ENCODE measurements around the gene NANOGP8.
"Not testable (repeated sequence)": the region's sequence is repeated elsewhere in the genome, so short reads cannot be mapped to it uniquely, and the experiment has no call there.

NANOGP8 gene

GRCh38 chr15:35085176-35085919, at the start of gene NANOGP8:
NANOGP8 (minus strand) TSS chr15:35085295; CDS start chr15:35085110, 185 bp downstream.
- DNase-seq (ENCODE audit: low read depth in 2 of 2): not testable (repeated sequence)

GRCh38 chr15:35134299-35134698, 49.2 kb upstream of the NANOGP8 start:
- DNase-seq (ENCODE audit: low read depth in 2 of 2): no peak

DNA sequence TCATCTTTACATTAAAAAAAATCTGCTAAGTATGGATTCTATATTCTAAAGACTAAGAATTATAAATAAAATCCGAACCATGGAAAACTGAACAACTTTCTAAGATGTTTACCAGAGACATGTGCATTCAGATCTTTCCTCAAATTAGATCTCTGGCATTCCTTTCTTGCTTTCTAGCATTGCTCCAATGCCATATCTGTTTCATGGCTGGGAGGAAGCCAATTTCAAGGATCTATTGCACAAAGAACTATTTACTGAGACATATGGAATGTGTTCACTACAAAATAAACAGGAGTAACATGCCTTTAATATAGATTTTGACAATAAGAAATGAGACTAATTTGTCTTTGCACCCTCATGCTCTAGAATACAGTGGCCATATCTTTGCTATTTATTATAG, 45.1 kb upstream of the NANOGP8 start:
- DNase-seq (ENCODE audit: low read depth in 2 of 2): no peak

DNA sequence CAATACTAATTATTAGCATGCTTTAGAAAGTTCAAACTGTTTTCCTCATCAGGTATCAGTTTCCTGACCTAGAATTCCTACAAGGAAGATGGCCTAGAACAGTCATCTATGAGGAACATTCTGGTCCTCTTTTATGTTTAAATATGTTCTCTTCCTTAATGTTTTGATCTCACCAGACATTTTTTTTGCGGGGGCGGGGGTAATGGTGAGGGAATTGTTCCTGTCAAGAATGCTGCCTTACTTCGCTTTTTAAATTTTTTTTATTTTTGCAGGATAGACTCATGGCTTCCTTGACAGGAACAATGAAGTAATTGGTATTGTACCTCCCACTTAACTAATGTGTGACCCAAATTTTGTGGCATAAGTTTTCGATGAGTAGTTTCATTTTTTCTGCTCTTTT, 44.3 kb upstream of the NANOGP8 start:
- DNase-seq (ENCODE audit: low read depth in 2 of 2): no peak

- DNase-seq (ENCODE audit: low read depth in 2 of 2): no peak
Measured at GRCh38 chr15:35127717-35128116, 42.6 kb upstream of the NANOGP8 start.

- no peak for DNase-seq (ENCODE audit: low read depth in 2 of 2)
Measured at GRCh38 chr15:35126236-35126635, 41.1 kb upstream of the NANOGP8 start.

DNA sequence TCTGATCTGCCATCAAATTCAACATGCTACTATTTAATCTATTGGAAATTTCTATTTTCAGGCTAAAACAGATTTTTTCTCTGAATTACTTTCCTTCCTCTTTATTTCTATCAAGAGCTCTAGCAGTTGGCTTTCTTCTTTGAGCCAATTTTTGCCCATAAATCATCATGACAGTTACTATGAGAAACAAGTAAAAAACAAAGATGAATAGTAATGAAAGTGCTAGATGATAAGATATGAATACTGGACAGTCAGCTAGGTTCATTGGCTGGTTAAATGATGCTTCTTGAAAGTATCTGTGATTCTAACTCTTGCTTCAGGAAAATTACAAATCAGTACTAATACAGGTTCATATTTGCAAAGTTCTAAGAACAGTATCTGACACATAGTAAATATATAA, 38.6 kb upstream of the NANOGP8 start:
- no peak for DNase-seq (ENCODE audit: low read depth in 2 of 2)

- DNase-seq (ENCODE audit: low read depth in 2 of 2): no peak
Measured at GRCh38 chr15:35121611-35122359, 36.7 kb upstream of the NANOGP8 start.

- DNase-seq (ENCODE audit: low read depth in 2 of 2): no peak
Measured at GRCh38 chr15:35120173-35120572, 35.1 kb upstream of the NANOGP8 start.

- DNase-seq (ENCODE audit: low read depth in 2 of 2): no peak
Measured at GRCh38 chr15:35118960-35119359, 33.9 kb upstream of the NANOGP8 start.

DNA sequence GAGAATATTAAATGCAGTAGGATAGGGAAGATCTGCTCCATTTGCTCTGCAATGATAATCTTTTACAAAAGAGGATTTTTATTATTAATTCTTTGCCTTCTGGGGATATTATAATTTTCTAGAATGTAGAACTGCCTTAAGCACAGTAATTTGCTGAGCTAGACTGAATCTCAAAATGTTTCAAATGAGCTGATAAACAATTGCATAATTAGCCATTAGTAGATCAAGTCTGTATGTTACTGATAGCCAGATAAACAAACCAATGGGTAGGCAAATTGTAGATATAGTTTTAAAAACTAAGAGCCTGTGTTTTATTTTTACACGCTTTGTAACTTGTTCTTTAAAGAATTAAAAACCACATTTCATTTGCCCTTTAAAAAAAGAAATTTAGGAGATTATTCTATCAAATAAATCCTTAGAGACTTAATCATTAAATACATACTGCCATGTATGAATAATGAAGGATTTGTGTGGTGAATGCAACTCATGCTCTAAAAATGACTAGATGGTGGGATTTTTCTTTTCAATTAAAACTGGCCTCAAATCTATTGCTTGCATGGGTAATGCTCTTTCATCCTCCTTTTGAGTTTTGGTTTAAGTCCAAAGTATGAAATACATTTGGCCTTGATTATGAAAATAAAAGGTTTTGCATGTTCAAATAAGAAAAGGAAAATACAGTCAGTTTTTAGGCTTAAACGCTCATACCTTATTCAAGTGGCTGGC, 32.6 kb upstream of the NANOGP8 start:
- no peak for DNase-seq (ENCODE audit: low read depth in 2 of 2)

- DNase-seq (ENCODE audit: low read depth in 2 of 2): no peak
Measured at GRCh38 chr15:35115155-35115725, 30.1 kb upstream of the NANOGP8 start.

- no peak for DNase-seq (ENCODE audit: low read depth in 2 of 2)
Measured at GRCh38 chr15:35112346-35112745, 27.3 kb upstream of the NANOGP8 start.

DNA sequence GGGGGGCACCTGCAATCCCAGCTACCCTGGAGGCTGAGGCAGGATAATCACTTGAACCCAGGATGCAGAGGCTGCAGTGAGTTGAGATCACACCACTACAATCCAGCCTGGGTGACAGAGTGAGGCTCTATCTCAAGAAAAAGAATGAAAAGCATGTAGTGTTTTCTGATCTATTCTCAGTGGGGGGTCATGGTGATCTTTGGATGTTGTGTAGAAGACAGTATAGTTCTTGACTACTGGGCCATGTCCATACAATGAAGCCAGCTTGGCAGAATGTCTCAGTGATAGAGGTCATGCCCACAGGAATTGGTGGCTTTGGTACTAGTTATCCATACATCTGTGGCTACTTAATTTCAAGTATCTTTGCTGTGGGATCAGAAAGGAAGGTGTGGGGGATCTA, 26.8 kb upstream of the NANOGP8 start:
- no peak for DNase-seq (ENCODE audit: low read depth in 2 of 2)

GRCh38 chr15:35108453-35108852, 23.4 kb upstream of the NANOGP8 start:
- no peak for DNase-seq (ENCODE audit: low read depth in 2 of 2)

- DNase-seq (ENCODE audit: low read depth in 2 of 2): no peak
Measured at GRCh38 chr15:35107561-35107960, 22.5 kb upstream of the NANOGP8 start.

GRCh38 chr15:35107122-35107521, 22.0 kb upstream of the NANOGP8 start:
- DNase-seq (ENCODE audit: low read depth in 2 of 2): no peak

- no peak for DNase-seq (ENCODE audit: low read depth in 2 of 2)
Measured at GRCh38 chr15:35104526-35105147, 19.5 kb upstream of the NANOGP8 start.

- no peak for DNase-seq (ENCODE audit: low read depth in 2 of 2)
Measured at GRCh38 chr15:35102186-35102585, 17.1 kb upstream of the NANOGP8 start.

DNA sequence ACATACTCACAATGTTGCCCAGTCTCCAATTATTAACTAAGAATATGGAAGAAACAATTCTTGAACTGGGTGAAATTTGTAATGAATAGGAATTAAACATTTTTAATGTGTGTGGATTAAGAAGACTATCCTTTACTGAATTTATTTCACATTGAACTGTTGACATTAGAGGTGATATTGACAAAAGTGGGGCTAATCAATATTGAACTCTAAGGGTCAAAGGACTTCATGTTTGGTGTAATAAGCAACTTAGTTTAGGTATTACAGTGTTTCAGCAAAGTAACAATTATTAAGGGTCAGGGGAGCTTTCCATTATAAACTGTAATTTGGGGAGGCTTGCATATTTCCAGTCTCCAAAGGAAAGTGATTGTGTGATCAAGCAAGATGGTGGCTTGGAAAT, 16.2 kb upstream of the NANOGP8 start:
- DNase-seq (ENCODE audit: low read depth in 2 of 2): no peak

- DNase-seq (ENCODE audit: low read depth in 2 of 2): no peak
Measured at GRCh38 chr15:35098737-35099136, 13.6 kb upstream of the NANOGP8 start.

- no peak for DNase-seq (ENCODE audit: low read depth in 2 of 2)
Measured at GRCh38 chr15:35095941-35096340, 10.8 kb upstream of the NANOGP8 start.

Data from stimulated activated CD8-positive, alpha-beta memory T cell treated with anti-CD3 and anti-CD28 coated beads, Interleukin-2, amount 100 ng/mL, for 48 hours (primary cell).